GM21360 (cell line): ENCODE measurements around the gene CD74.
A peak's percentile ranks its signal among the peaks of the same experiment; 100 is the strongest.

Experiments used
- ATAC-seq: cut with Tn5 transposase; IDR thresholded peaks from one replicate; pipeline ENCODE4 v1.9.1; 2021; ENCODE audit warnings: mild to moderate bottlenecking, moderate library complexity; ENCODE audit not compliant: unreplicated experiment

The CD74 gene

GRCh38 chr5:150368526-150368925, 44.2 kb downstream of the CD74 start:
- no peak for ATAC-seq

DNA sequence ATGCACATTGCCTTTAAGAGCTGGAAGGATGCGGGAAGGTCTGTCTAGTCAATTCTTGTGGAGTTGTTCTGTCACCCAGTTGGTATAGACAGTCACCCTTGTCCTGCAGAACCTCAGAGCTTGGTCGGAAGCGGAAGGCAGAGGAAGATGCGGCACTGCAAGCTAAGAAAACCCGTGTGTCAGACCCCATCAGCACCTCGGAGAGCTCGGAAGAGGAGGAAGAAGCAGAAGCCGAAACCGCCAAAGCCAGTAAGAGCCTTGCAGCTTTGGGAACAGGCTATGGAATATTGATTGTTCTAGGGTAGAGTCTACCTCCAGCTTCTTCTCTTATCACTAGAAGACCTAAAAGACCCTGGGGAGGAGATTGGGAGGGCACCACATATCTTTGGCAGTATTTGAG, 48.7 kb downstream of the CD74 start:
- ATAC-seq, result no peak

DNA sequence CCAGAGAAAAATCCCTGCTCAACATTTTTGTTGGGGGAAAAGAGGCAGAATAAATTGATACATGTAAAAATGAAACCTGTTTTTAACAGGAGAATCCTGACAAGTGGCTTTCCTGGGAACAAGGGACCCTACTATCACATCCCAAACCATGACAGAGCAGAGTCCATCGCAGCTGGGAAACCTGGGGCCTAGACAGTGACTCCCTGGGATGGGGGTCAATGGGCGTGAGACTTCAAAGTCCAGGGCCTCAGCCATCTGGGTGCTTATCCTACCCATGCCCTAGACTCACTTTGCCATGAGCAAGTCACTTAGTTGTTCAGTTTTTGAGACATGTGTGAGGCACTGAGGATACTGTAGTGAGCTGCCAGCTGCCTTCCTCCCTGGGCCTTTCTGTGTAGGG, 49.5 kb downstream of the CD74 start:
- no peak for ATAC-seq

DNA sequence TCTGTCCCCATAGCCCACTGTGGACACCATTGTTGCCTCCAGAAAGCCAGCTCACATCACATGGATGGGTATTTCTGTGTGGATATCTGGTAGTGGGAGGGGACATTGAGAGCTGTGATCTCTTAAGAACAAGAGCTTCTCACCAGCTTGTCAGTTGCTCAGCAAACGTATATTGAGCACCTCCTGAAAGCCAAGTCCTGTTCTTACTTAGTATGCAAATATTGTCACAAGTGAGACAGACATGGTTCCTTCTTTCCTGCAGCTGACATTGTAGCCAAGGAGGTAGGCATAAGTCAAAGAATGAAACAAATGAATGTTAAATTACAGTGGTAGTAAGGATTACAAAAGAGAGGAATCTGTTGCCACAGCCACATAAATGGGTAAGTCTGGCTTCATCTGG, 51.4 kb downstream of the CD74 start:
- ATAC-seq, result no peak

DNA sequence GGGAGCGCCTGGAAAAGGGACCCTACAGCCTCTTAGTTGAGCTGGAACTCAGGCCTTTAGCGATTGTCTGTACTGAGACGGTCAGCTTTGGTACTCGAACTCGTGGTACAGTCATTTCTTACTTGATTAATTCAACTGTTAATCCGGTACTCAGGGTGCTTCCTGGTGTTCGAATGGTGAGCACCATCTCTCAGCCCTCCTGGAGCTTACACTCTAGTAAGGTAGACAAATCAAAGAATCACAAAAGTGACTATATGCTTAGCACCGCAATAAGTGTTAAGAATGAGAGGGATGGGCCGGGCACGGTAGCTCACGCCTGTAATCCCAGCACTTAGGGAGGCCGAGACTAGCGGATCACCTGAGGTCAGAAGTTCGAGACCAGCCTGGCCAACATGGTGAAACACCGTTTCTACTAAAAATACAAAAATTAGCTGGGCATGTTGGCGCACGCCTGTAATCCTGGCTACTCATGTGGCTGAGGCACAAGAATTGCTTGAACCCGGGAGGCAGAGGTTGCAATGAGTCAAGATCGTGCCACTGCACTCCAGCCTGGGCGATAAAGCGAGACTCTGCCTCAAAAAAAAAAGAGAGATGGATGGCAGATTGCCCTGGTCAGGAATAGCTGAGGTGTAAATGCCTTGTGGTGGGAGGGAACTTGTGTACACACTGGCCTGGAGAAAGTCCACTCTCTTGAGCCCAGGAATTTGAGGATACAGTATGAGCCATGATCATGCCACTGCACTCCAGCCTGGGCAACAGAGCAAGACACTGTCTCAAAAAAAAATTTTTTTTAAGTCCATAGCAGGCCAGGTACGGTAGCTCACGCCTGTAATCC, 54.2 kb downstream of the CD74 start:
- ATAC-seq, result no peak

DNA sequence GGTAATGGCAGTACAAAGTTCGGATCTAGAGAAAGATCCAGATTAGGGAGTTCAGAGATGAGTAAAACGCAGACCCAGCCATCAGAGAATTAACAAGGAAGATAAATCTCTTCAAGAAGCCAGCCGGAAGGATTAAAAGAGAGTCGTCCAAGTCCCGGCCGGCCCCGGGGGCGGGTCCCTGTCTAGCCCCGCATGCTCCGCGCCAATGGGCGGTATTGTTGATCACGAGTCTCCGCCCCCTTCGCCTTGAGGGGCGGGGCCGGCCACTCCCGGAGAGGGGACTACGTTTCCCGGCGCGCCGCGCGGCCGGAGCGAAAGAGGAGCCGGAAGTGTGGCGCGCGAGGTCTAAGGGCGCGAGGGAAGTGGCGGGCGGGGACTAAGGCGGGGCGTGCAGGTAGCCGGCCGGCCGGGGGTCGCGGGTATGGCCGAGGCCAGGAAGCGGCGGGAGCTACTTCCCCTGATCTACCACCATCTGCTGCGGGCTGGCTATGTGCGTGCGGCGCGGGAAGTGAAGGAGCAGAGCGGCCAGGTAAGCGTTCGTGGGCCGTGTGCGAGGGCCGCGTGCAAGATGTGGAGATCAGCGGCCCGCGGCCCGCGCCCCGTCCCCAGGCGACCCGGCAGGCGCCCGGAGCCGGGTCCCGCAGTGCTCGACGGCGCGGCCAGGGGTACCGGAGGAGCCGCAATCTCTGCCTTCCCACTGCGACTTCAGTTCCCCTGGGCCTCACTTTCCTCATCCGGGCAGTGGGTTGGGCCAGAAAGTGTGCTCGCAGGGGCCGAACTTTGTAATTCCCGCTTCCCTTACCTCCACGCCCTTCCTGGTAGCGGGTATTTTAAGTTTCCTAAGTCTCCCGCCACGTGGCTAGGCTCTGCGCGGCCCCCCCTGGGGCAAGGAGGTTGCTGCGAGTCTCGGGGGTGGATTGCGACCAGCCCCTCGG, 55.1 kb downstream of the CD74 start, which contains the start of gene TCOF1:
Gene TCOF1, plus strand, starts transcription at position 372 of the 935 bp plus-strand sequence. Its CDS starts 50 bp downstream, at position 422.
- peak; percentile 94 for ATAC-seq

- no peak for ATAC-seq
Measured at GRCh38 chr5:150356575-150357294, 56.0 kb downstream of the CD74 start.

GRCh38 chr5:150355791-150356190, 56.9 kb downstream of the CD74 start:
- no peak for ATAC-seq

GRCh38 chr5:150353032-150353675, 59.6 kb downstream of the CD74 start:
- ATAC-seq, result no peak

GRCh38 chr5:150352244-150353031, 60.3 kb downstream of the CD74 start:
- ATAC-seq, result no peak
